GM23248 (cell line): ENCODE results near the gene ACOT11. TPM values are rescaled to one million over a fixed set of nuclear protein-coding genes. Genes with fewer than 3 reads are reported as not detected.

ENCODE experiments used
- DNase-seq: peaks from one replicate; pipeline ENCODE4 v3.0.0-alpha.2; 2015
- H2AFZ ChIP-seq: fragments of 200-600 bp; sonication (generic); 2 replicates; pipeline ENCODE4 v1.6.1; 2016; ENCODE audit warnings: antibody characterized with exemption
- H3F3A ChIP-seq: fragments of 200-600 bp; sonication (generic); 2 replicates; pipeline ENCODE4 v1.6.1; 2016; ENCODE audit warnings: mild to moderate bottlenecking, antibody characterized with exemption, mixed run types; ENCODE audit not compliant: insufficient read depth
- H3K27ac ChIP-seq: fragments of 200-600 bp; sonication (generic); 2 replicates; pipeline ENCODE4 v1.5.1; 2016; ENCODE audit warnings: mild to moderate bottlenecking
- H3K27me3 ChIP-seq: fragments of 200-600 bp; sonication (generic); replicated peaks from 2 replicates; pipeline ENCODE4 v1.6.1; 2016; ENCODE audit warnings: mild to moderate bottlenecking; ENCODE audit not compliant: insufficient read depth
- H3K36me3 ChIP-seq: fragments of 200-600 bp; sonication (generic); 2 replicates; pipeline ENCODE4 v1.6.1; 2016; ENCODE audit warnings: low read depth, mild to moderate bottlenecking
- H3K4me1 ChIP-seq: fragments of 200-600 bp; sonication (generic); 2 replicates; pipeline ENCODE4 v1.6.1; 2016; ENCODE audit warnings: mild to moderate bottlenecking; ENCODE audit not compliant: insufficient read depth
- H3K4me2 ChIP-seq: fragments of 200-600 bp; sonication (generic); one replicate; pipeline ENCODE4 v1.6.1; 2016; ENCODE audit warnings: mild to moderate bottlenecking; ENCODE audit not compliant: unreplicated experiment
- H3K4me3 ChIP-seq: fragments of 200-600 bp; sonication (generic); 2 replicates; pipeline ENCODE4 v1.5.1; 2016; ENCODE audit warnings: mild to moderate bottlenecking
- H3K79me2 ChIP-seq: fragments of 200-600 bp; sonication (generic); 2 replicates; pipeline ENCODE4 v1.6.1; 2016; ENCODE audit warnings: mild to moderate bottlenecking; ENCODE audit not compliant: insufficient read depth
- H3K9ac ChIP-seq: fragments of 200-600 bp; sonication (generic); 2 replicates; pipeline ENCODE4 v1.6.1; 2016; ENCODE audit warnings: mild to moderate bottlenecking
- H3K9me2 ChIP-seq: fragments of 200-600 bp; sonication (generic); 2 replicates; pipeline ENCODE4 v1.6.1; 2016; ENCODE audit warnings: mixed run types, mild to moderate bottlenecking, moderate library complexity; ENCODE audit not compliant: insufficient read depth
- H3K9me3 ChIP-seq: fragments of 200-600 bp; sonication (generic); one replicate; pipeline ENCODE4 v1.6.1; 2017; ENCODE audit warnings: low read depth
- H4K20me1 ChIP-seq: fragments of 200-600 bp; sonication (generic); 2 replicates; pipeline ENCODE4 v1.6.0; 2016; ENCODE audit not compliant: insufficient read depth
- EZH2 ChIP-seq: fragments of 200-600 bp; sonication (generic); IDR thresholded peaks from 2 replicates; pipeline ENCODE4 v1.6.1; 2018; ENCODE audit warnings: antibody characterized with exemption, mild to moderate bottlenecking; ENCODE audit not compliant: insufficient read depth, poor library complexity, severe bottlenecking
- EZH2phosphoT487 ChIP-seq: fragments of 200-600 bp; sonication (generic); IDR thresholded peaks from 2 replicates; pipeline ENCODE4 v1.6.1; 2018; ENCODE audit warnings: antibody characterized with exemption, moderate library complexity, mild to moderate bottlenecking, low read depth; ENCODE audit not compliant: insufficient read depth
- WGBS, 2 experiments: methylation state at CpG; one replicate each; pipeline ENCODE4 v1.1.6; 2015 to 2017; ENCODE audit warnings: low lambda C conversion rate in 2 of 2, low coverage in 1 of 2; ENCODE audit errors: missing lambda C conversion rate in 2 of 2; 5-methylcytosine and 5-hydroxymethylcytosine counted together
- in situ Hi-C: fragments of 300-500 bp; cut with MboI; formaldehyde crosslinking; loops from 2 replicates; pipeline ENCODE4 v1.15.0; 2020
- polyA plus RNA-seq: library from polyadenylated mRNA; unstranded; fragments of >200 nt; fragmentation: Nextera tagmentation; extraction: Ambion mirVana; gene quantifications from 2 replicates; pipeline ENCODE4 v1.2.1, GENCODE V29; 2016
- total RNA-seq: library from RNA; depleted of rRNA; stranded (reverse); fragments of >200 nt; shearing (Covaris generic); gene quantifications from 2 replicates; pipeline ENCODE4 v1.2.3, GENCODE V29; 2014

Gene ACOT11
- total and polyA plus RNA-seq, 2 experiments from 2014 or later = 3.4 to 3.6 TPM

DNA sequence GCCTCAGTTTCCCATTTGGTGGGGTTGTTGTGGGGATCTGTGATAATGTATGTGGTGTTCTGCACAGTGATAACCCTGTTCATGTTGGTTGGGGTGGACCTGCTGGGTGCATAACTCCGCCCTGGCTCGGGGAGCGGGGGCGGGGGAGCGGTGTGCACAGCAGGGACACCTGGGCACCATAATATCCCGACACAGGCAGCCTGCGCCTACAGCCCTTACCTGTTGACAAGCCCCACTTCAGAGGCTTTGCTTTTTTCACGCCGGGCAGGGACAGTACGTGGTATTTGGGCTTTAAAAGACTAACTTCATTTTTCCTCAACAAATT, 48.0 kb upstream of the ACOT11 start:
- H3K9me3 ChIP-seq = no peaks in the 10 kb centered on the region
- WGBS, 2 experiments = 16 to 22% methylated on average over 10 of the region's 10 CpGs
- H3K36me3 ChIP-seq = no peaks in the 10 kb centered on the region
- DNase-seq = no peak
- 0 out of 2 replicates have a peak, but pooled peaks cover 4% of the 10 kb centered on the region for H3K27me3 ChIP-seq
- no peaks in the 10 kb centered on the region for H3F3A ChIP-seq
- H3K4me2 ChIP-seq = peak overlapping the region; percentile 92
- in situ Hi-C loops = loop anchor here (25.0 kb wide), 1 partner anchor 638 kb away; no protein-coding TSS in a partner anchor
- H3K79me2 ChIP-seq = no peaks in the 10 kb centered on the region
- no peak overlapping the region for H3K9ac ChIP-seq
- peak overlapping the region; percentile 69 for H3K4me3 ChIP-seq
- no peaks in the 10 kb centered on the region for H3K4me1 ChIP-seq
- no peaks in the 10 kb centered on the region for H4K20me1 ChIP-seq
- no peak overlapping the region for H3K27ac ChIP-seq
- TF ChIP-seq EZH2 (no peak), EZH2phosphoT487 (no peak)
- peak overlapping the region; percentile 80 for H2AFZ ChIP-seq
- H3K9me2 ChIP-seq = no peaks in the 10 kb centered on the region

DNA sequence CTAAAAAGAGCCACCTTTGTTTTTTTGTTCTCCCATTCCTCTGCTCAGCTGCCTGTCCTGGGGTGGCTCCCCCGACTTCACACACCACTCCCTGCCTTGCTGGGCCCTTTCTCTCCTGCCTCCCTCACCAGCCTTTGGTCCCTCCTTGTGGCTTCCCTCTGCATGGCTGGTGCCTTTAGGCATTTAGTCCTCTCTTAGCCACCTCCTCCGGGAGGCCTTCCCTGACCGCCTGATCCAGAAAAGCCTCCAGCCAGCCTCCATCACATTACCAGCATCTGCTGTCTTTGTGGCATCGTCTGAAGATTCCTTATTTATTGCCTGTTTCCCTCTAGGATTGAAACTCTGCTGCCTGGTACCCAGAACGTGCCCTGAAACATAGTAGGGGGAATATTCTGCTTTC, 46.2 kb upstream of the ACOT11 start:
- WGBS, 2 experiments = 53 to 55% methylated on average over 5 of the region's 5 CpGs

GRCh38 chr1:54502342-54502741, 45.7 kb upstream of the ACOT11 start:
- H3K27me3 ChIP-seq = 0 out of 2 replicates have a peak, but pooled peaks cover 4% of the 10 kb centered on the region
- no peaks in the 10 kb centered on the region for H3F3A ChIP-seq
- H3K4me2 ChIP-seq = no peak overlapping the region
- H3K4me3 ChIP-seq = no peak overlapping the region
- H3K36me3 ChIP-seq = no peaks in the 10 kb centered on the region
- H3K9ac ChIP-seq = no peak overlapping the region
- in situ Hi-C loops = loop anchor here (25.0 kb wide), 1 partner anchor 640 kb away; no protein-coding TSS in a partner anchor
- no peak for TF ChIP-seq EZH2phosphoT487
- no peak for TF ChIP-seq EZH2
- no peaks in the 10 kb centered on the region; the same call in 1 of the 2 replicates for H3K4me1 ChIP-seq
- H3K9me3 ChIP-seq = no peaks in the 10 kb centered on the region
- H3K27ac ChIP-seq = no peak overlapping the region
- no peaks in the 10 kb centered on the region for H3K79me2 ChIP-seq
- H3K9me2 ChIP-seq = no peaks in the 10 kb centered on the region
- DNase-seq = no peak
- WGBS, 2 experiments = 61 to 67% methylated on average over 5 of the region's 5 CpGs
- no peaks in the 10 kb centered on the region for H4K20me1 ChIP-seq
- no peak overlapping the region for H2AFZ ChIP-seq

More for the DNA sequence above, 46.2 kb upstream of the ACOT11 start:
- Histone ChIP-seq H3K9me3 (no peaks in the 10 kb centered on the region), H3K4me1 (no peaks in the 10 kb centered on the region; the same call in 1 of the 2 replicates), H3K9ac (no peak overlapping the region), H3K4me3 (no peak overlapping the region), H3K9me2 (no peaks in the 10 kb centered on the region), H3K79me2 (no peaks in the 10 kb centered on the region), H3K27ac (no peak overlapping the region), H3K4me2 (no peak overlapping the region), H3K27me3 (0 out of 2 replicates have a peak, but pooled peaks cover 4% of the 10 kb centered on the region), H4K20me1 (no peaks in the 10 kb centered on the region), H3F3A (no peaks in the 10 kb centered on the region), H3K36me3 (no peaks in the 10 kb centered on the region), H2AFZ (no peak overlapping the region)
- DNase-seq = no peak
- in situ Hi-C loops = loop anchor here (25.0 kb wide), 1 partner anchor 640 kb away; no protein-coding TSS in a partner anchor
- TF ChIP-seq EZH2 (no peak), EZH2phosphoT487 (no peak)

- Histone ChIP-seq H3F3A (no peaks in the 10 kb centered on the region), H3K9me3 (no peaks in the 10 kb centered on the region), H3K27ac (no peak overlapping the region), H2AFZ (peak overlapping the region; percentile 57), H3K27me3 (no peaks in the 10 kb centered on the region), H3K4me1 (no peaks in the 10 kb centered on the region; the same call in 1 of the 2 replicates), H4K20me1 (no peaks in the 10 kb centered on the region), H3K36me3 (no peaks in the 10 kb centered on the region), H3K9me2 (no peaks in the 10 kb centered on the region), H3K9ac (no peak overlapping the region), H3K79me2 (no peaks in the 10 kb centered on the region), H3K4me3 (no peak overlapping the region), H3K4me2 (no peak overlapping the region)
- 39 to 51% methylated on average over 6 of the region's 6 CpGs for WGBS, 2 experiments
- peak; percentile 64 for DNase-seq
- in situ Hi-C loops = loop anchor here (25.0 kb wide), 1 partner anchor 644 kb away; no protein-coding TSS in a partner anchor
- TF ChIP-seq EZH2phosphoT487 (no peak), EZH2 (no peak)
Observed at GRCh38 chr1:54506594-54506993, 41.4 kb upstream of the ACOT11 start.
